ENCODE data around the gene KRT17. TPM values are rescaled to one million over a fixed set of nuclear protein-coding genes. Genes with fewer than 3 reads are reported as not detected.
"Not testable (repeated sequence)": the region's sequence is repeated elsewhere in the genome, so short reads cannot be mapped to it uniquely, and the experiment has no call there.

Gene KRT17
- total and polyA plus RNA-seq, 8 donors = 4.1 to 85.6 (median 6.6) TPM

GRCh38 chr17:41586863-41587495 lies 37.4 kb downstream of the KRT17 start, which contains the start of gene KRT14:
TSS of gene KRT14 (minus strand) at chr17:41586895. CDS start at chr17:41586834, 61 bp downstream.
- DNase-seq (no peak), ATAC-seq (no peak)
- no peak within 1 kb of the TSS for H3K4me3 ChIP-seq
- H3K9me3 ChIP-seq = no peaks in the 10 kb centered on the region
- intact Hi-C loops (cut with DNase I) = no loop called here
- no peaks in the 10 kb centered on the region for H3K36me3 ChIP-seq
- peaks cover 0 to 8% of the 10 kb centered on the region in 2 donors for H3K27me3 ChIP-seq
- H3K4me1 ChIP-seq = no peaks in the 10 kb centered on the region
- TF ChIP-seq, protein P1, sequence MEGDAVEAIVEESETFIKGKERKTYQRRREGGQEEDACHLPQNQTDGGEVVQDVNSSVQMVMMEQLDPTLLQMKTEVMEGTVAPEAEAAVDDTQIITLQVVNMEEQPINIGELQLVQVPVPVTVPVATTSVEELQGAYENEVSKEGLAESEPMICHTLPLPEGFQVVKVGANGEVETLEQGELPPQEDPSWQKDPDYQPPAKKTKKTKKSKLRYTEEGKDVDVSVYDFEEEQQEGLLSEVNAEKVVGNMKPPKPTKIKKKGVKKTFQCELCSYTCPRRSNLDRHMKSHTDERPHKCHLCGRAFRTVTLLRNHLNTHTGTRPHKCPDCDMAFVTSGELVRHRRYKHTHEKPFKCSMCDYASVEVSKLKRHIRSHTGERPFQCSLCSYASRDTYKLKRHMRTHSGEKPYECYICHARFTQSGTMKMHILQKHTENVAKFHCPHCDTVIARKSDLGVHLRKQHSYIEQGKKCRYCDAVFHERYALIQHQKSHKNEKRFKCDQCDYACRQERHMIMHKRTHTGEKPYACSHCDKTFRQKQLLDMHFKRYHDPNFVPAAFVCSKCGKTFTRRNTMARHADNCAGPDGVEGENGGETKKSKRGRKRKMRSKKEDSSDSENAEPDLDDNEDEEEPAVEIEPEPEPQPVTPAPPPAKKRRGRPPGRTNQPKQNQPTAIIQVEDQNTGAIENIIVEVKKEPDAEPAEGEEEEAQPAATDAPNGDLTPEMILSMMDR (IDR thresholded peaks at IDR 0.05) = no peak
- H3K27ac ChIP-seq = no peak within 1 kb of the TSS

DNA sequence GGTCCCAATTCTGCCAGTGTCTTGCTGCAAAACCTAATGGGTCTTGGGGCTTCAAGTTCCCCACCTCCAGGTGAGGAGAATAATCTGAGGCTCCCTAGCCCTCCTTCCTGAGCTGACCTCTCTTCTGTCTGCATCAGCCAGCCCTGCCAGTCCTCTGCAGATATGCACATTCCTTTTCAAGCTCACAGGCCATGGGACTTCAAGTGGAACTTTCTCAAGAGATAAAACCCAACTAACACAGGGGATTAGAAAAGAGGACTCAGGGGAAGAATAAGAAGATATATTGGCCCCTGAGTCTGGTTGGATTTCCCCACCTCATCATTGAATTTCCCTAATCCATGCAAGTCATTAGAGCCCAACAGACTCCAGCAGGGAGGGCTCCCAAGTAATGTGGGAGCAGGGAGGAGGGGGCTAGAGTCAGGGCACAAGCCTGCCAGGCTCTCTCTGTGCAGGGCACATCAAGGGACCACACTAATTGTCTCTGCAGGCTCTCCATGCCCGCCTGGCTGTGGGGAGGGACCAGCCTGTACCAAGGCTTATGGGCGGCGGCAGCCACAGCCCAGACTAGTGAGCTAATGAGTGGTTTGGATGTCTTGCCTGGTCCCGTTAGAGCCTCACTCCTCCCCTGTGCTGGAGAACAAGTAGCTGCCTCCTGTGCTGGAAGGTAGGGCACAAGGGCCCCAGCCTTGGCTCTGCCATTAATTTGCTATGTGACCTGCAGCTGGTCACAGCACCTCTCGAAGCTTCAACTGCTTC lies 38.9 kb downstream of the KRT17 start:
- intact Hi-C loops (cut with DNase I) = no loop called here

GRCh38 chr17:41584331-41584927 lies 39.9 kb downstream of the KRT17 start:
- H3K36me3 ChIP-seq; H3K27me3 ChIP-seq; H3K9me3 ChIP-seq; intact Hi-C loops (cut with DNase I); H3K27ac ChIP-seq; H3K4me1 ChIP-seq; H3K4me3 ChIP-seq: not testable (repeated sequence)
- peak; percentile 72 for ATAC-seq
- DNase-seq = peak in 1 of 4 donors; percentile 36

More for the DNA sequence above, 38.9 kb downstream of the KRT17 start:
- DNase-seq = no peak
- no peak for ATAC-seq
- TF ChIP-seq, protein P1 (IDR thresholded peaks at IDR 0.05) = no peak
- H3K27ac ChIP-seq = no peak overlapping the region
- H3K4me1 ChIP-seq = no peaks in the 10 kb centered on the region
- no peaks in the 10 kb centered on the region for H3K9me3 ChIP-seq
- peaks cover 0 to 8% of the 10 kb centered on the region in 2 donors for H3K27me3 ChIP-seq
- no peaks in the 10 kb centered on the region for H3K36me3 ChIP-seq
- no peak overlapping the region for H3K4me3 ChIP-seq

DNA sequence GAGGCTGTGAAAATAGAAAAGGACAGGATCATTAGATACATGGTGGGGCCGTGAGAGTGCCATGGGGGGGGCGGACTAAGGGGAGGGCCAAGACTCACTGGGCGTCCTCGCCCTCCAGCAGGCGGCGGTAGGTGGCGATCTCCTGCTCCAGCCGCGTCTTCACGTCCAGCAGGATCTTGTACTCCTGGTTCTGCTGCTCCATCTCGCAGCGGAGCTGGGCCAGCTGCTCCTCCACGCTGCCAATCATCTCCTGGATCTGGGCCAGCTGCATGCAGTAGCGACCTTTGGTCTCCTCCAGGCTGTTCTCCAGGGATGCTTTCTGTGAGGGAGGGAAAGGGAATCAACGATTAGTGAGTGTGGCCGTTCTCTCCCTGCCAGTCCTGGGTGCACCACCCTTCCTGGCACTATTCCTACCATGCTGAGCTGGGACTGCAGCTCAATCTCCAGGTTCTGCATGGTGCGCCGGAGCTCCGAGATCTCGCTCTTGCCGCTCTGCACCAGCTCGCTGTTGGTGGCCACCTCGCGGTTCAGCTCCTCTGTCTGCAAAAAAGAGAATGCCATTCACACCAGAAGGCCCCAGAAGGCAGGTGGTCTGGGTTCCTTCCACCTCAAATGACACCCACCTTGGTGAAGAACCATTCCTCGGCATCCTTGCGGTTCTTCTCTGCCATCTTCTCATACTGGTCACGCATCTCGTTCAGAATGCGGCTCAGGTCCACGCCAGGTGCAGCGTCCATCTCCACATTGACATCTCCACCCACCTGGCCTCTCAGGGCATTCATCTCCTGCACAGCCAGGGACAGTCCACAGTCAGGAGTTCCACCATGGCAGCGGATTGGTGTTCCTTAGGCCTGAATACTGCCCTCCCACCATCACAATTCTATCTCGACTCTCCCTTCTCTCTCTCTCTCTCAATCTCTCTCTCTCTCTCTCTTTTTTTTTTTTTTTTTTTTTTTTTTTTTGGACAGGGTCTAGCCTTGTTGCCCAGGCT lies 40.9 kb downstream of the KRT17 start:
- ATAC-seq = no peak

DNA sequence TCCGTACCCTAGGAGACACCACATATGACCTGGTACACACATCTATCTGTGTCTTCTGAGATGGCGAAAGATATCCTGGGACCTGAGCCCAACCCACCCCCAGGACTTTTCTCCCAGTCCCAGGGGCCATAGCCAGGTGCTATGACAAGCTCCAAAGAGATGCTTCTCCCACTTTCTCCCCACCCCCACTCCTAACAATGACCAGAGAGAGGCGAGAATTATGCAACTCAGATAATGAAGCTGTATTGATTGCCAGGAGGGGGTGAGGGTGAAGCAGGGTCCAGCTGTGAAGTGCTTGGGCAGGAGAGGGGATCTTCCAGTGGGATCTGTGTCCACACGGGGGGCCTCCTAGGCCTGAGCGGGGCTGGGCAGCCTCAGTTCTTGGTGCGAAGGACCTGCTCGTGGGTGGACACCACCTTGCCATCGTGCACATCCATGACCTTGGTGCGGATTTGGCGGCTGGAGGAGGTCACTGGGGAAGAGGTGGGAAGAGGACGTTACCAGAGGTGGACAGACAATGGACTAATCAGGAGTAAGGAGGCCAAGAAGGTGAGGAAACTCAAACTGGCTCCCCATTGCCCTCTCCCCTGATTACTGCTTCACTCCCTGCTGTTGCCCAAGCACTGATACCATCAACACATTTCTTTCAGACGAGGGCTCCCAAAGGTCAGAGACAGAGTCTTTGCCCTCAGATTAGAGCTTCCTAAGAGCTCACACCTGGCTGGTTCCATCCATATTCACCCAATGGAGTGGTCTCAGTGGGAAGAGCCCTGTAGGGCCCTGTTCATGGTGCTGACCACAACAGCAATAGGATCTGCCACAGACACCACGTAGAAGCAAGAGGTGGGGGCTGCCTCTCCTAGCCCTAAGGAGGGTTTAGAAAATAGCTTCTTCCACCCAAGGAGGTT lies 42.1 kb downstream of the KRT17 start:
- H3K36me3 ChIP-seq; H3K4me3 ChIP-seq; H3K27ac ChIP-seq; ATAC-seq; H3K9me3 ChIP-seq; intact Hi-C loops (cut with DNase I); H3K4me1 ChIP-seq; H3K27me3 ChIP-seq; DNase-seq: not testable (repeated sequence)

More for the DNA sequence above, 40.9 kb downstream of the KRT17 start:
- Histone ChIP-seq H3K27me3 (peaks cover 0 to 8% of the 10 kb centered on the region in 2 donors), H3K36me3 (no peaks in the 10 kb centered on the region), H3K9me3 (no peaks in the 10 kb centered on the region), H3K27ac (no peak overlapping the region), H3K4me1 (peaks cover 0 to 3% of the 10 kb centered on the region in 2 donors), H3K4me3 (no peak overlapping the region)
- intact Hi-C loops (cut with DNase I) = no loop called here
- DNase-seq = no peak
- TF ChIP-seq, protein P1 (IDR thresholded peaks at IDR 0.05) = no peak
